ENCODE data around the gene IL1RAPL2.

- no peak for TF ChIP-seq EP300 (IDR thresholded peaks at IDR 0.05; ENCODE audit: borderline replicate concordance)
- TF ChIP-seq MAX (IDR thresholded peaks at IDR 0.05) = no peak
- TF ChIP-seq FOXM1 (IDR thresholded peaks at IDR 0.05; ENCODE audit: borderline replicate concordance, low read depth) = no peak
- TF ChIP-seq RAD21 (IDR thresholded peaks at IDR 0.05; ENCODE audit: low read depth) = no peak
- TF ChIP-seq YY1 (IDR thresholded peaks at IDR 0.05; ENCODE audit: low read depth) = no peak
- no peak for TF ChIP-seq TCF12 (IDR thresholded peaks at IDR 0.05; ENCODE audit: low read depth)
- TF ChIP-seq REST (IDR thresholded peaks at IDR 0.05; ENCODE audit: low read depth) = no peak
- no peak for TF ChIP-seq EGR1 (IDR thresholded peaks at IDR 0.05)
- TF ChIP-seq CEBPB (IDR thresholded peaks at IDR 0.05) = no peak
- TF ChIP-seq TAF1 (IDR thresholded peaks at IDR 0.05; ENCODE audit: low read depth) = no peak
- no peak for TF ChIP-seq CREB1 (IDR thresholded peaks at IDR 0.05; ENCODE audit: low read depth)
- TF ChIP-seq USF1 (IDR thresholded peaks at IDR 0.05) = no peak
- no peak for TF ChIP-seq NFIC (IDR thresholded peaks at IDR 0.05)
These were observed 892 bp downstream of the IL1RAPL2 start for GRCh38 chrX:104566681-104567501.
